Stimulated activated CD4-positive, alpha-beta T cell treated with anti-CD3 and anti-CD28 coated beads, Interleukin-15, amount 100 ng/mL, for 24 hours (primary cell): ENCODE measurements around the gene RGPD6.
"Not testable (repeated sequence)": the region's sequence is repeated elsewhere in the genome, so short reads cannot be mapped to it uniquely, and the experiment has no call there.

Experiments used
- DNase-seq: peaks from one replicate; pipeline ENCODE4 v3.0.0-alpha.2; 2020

RGPD6 gene

DNA sequence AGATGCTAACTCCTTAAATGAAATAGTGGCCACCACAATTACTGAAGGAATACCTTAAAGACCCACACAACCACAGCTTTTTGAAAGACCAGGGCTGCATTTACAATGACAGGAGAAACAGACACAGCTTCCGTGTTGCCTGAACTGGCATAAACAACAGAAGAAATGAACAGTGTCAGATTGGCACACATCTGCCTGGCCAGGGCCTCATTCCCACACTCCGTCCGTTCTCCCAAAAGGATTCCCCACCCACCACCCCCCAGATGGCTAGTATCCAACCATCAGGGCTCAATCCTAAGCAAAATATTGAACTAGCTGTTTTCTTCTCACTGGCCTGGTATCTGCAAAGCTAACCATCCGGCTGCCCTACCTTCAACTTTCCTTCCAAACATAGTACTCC, 96.9 kb downstream of the RGPD6 start:
- not testable (repeated sequence) for DNase-seq

DNA sequence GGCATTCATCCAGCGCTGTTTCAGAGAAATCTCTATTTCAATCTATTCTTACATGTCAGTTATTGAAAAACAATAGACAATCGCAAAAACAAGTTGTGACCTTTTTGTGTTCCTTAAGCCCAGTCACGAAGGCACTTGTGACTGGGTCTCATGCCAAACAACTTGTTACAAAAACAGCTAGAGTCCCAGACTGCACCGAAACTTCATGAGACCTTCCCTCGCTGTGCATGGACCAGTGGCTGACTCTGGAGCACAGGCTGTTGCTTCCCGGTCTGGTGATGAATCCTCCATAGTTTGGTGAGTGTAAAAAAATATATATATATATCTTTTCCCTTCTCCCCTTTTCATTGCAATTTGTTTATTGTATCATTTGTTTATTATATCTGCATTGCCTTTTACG, 99.7 kb downstream of the RGPD6 start:
- not testable (repeated sequence) for DNase-seq

DNA sequence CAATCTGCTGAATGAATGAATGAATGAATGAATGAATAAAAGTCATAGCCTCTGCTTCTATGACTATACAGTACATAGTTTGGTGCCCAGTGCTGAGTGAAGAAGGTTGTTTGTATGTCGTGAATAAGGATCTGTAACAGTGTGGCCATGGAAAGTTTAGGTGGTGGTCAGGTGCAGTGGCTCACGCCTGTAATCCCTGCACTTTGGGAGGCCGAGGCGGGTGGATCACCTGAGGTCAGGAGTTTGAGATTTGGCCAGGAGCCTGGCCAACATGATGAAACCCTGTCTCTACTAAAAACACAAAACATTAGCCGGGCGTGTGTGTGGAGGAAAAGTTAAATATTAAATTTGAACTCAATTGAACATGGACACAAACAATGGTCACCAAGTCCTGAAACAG, 100.1 kb downstream of the RGPD6 start:
- not testable (repeated sequence) for DNase-seq

DNA sequence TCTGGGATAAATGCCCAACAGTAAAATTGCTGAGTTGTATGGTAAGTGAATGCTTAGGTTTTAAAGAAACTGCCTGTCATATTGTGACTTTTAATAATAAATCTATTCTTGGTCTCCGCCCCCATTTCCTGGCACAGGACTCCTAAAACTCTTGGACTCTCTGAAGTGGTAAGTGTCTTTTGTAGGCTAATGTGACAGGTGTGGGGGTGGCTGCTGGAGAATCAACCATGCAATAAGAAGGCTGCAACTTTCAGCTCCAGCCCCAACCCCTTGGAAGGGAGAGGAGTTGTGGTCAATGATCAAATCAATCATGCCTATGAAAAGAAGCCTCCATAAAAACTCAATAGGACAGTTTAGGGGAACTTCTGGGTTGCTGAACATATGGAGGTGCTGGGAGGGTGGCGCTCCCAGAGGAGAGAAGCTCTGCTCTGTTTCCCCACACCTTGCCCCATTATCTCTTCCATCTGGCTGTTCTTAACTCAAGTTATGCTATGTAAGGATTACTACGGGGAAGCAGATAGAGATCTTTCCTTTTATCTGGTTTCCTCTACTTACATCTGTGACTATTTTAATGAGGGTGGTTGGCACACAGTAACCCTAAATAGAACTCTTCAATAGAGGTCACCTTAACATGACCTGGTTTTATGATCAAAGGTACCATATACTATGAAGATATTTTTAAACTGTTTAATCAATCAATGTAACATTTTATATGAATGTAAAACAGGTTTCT, 101.2 kb downstream of the RGPD6 start:
- not testable (repeated sequence) for DNase-seq

DNA sequence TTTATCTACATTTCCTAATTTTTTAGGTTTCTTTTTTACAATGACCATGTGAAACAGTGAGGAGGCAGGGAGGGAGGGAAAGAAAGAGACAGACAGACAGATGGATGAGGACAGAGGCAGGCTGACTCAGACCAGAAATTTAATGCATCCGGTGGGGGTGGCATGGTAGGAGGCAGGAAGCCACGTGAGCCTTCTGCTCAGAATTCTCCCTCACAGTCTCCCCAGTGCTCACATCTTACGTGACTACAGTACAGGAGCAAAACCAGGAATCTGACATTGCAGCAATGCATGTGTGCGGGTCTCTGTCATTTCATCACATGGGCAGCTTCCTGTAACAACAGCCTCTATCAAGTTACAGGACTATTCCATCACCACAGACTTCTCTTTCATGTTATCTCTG, 102.1 kb downstream of the RGPD6 start:
- not testable (repeated sequence) for DNase-seq

DNA sequence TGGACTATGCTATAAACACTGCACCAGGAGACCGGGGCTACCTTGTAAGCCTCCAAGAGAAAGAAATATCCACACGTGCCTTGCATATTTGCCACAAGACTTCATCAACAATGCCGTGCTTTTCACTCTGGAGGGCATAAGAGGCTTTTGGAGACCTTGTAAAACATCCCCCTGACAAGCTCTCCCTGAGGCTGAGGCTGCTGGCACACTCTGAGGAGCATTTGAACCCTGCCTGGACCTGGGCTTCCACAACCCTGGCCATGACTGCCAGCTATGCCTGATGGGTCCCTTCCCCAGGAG, 104.0 kb downstream of the RGPD6 start:
- DNase-seq, result not testable (repeated sequence)

GRCh38 chr2:110472171-110473058, 104.6 kb downstream of the RGPD6 start, which contains the start of gene LIMS4:
Gene LIMS4 (minus strand): TSS chr2:110472816. CDS start chr2:110472778, 38 bp downstream.
- not testable (repeated sequence) for DNase-seq

GRCh38 chr2:110468921-110469320, 108.1 kb downstream of the RGPD6 start:
- DNase-seq, result not testable (repeated sequence)

GRCh38 chr2:110465312-110465711, 111.7 kb downstream of the RGPD6 start:
- not testable (repeated sequence) for DNase-seq
